Fibroblast of the conjunctiva (primary cell): ENCODE data around the gene SCAMP5.

Source experiments
- DNase-seq: peaks from one replicate; pipeline ENCODE4 v3.0.0-alpha.2; 2010; ENCODE audit warnings: low read depth

SCAMP5 gene, protein sequence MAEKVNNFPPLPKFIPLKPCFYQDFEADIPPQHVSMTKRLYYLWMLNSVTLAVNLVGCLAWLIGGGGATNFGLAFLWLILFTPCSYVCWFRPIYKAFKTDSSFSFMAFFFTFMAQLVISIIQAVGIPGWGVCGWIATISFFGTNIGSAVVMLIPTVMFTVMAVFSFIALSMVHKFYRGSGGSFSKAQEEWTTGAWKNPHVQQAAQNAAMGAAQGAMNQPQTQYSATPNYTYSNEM

DNA sequence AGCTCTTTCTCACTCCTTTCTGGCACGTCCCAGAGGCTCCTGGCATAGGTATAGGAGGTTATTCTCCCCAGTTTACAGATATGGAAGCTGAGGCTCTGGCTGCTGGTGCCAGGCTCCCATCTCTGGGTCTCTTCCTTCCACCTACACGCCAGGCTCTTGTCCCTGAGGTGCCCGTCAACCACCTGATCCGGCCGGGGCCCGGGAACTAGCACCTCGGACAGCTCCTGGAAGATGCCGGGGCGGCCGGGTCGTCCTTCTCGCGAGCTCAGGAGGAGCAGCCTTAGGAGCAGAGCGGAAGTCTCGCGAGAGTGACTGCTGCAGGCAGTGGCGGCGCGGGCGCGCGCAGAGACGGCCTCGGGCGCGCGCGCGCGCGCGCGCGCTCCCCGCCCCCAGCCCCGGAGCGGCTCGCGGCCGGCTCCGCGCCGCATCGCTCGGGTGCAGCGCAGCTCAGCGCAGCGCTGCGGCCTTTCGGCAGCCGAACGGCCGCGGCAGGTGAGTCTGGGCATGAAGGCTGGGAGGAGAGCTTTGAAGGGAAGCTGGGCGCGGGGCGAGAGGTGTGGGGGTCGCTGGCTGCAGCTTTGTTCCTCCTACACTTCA is at the start of gene SCAMP5:
TSS of gene SCAMP5 (plus strand) at position 382 of the 597 bp plus-strand sequence. CDS start 16,277 bp downstream, outside the sequence.
- DNase-seq = peak; percentile 85

DNA sequence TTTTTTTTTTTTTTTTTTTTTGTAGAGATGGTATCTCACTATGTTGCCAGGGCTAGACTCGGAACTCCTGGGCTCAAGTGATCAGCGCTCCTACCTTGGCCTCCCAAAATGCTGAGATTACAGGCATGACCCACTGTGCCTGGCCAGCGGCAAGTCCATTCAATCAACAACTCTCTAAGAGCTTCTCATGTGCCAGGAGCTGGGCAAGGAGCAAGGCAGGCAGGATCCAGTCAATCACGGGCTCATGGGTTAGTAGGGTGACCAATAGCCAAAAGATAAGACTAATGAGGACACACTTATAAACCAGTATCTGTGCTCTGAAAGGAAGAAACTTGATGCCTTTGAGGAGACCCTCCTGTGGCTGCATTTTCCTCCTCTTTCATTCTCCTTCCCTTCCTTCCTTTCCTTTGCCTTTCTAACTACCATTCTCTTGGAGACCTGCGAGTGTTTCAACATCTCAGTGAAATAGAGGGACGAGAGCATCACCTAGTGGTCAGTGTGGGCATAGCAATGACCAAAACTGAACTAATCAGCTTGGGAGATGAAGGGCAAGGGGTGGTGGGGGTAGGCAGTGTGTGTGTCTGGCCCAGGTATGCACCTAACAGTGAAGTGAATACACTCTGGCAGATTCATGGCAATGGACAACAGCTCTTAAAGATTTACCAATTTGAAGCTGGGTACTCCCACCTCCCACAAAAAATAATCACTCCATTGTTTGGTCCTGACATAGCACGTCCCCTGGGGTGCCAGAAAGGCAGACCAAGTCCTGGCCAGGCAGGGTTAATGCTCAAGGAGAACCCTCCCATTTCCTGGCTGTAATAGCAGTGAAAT is 45.1 kb upstream of the SCAMP5 start:
- peak; percentile 44 for DNase-seq

DNA sequence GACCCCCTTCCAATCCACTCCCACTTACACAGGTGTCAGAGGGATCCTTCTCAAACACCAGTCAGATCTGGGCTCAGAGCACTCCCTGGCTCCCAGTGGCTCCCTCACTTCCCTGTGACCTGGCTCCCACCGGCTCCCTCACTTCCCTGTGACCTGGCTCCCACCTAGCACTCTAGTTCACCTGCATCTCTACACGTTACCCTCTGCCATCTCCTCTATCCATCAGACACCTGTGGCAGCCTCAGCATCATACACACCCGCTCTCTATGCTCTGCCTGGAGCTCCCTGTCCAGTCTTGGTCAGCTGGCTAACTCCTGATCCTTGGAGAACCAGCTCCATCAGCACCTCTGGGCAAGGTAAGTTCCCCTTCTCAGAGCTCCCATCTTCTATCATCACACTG is 44.4 kb upstream of the SCAMP5 start:
- DNase-seq = no peak

DNA sequence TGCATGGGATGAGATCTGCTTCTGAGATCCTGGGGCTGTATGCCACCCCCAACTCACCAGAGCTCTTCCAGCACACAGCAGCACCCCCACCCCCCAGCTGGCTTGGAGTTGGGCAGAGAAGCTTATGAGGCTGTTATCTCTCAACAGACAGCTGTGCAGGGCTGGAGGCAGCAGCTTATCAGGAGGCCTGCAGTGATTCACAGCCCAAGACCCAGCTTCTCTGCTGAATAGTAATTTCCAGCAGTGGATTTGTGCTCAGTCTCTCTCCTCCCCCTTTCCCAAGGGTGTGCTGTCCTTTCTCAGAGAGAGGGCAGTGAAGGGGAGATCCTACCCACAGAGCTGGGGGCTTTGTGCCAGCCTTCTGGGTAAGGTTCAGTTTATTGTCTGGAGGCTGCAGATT is 40.8 kb upstream of the SCAMP5 start:
- DNase-seq = no peak

DNA sequence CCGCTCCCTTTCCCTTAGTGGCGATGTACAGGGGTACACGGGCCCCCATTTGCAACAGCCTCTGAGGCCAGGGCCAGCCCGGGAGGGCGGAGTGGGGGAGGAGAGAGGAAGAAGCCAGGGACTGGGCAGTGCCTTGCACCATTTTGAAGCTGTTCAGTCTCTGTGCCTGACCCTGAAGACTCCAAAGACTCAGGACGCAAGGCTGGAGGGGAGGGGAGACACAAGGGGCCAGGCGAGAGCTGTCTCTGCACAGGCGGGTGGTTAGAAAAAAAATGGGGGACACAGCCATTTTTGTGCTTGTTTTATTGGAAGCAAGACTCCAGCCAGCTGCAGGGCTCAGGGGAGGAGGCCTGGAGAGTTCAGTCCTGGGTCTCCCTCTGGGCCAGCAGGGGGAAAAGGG is 40.3 kb upstream of the SCAMP5 start:
- DNase-seq = no peak

DNA sequence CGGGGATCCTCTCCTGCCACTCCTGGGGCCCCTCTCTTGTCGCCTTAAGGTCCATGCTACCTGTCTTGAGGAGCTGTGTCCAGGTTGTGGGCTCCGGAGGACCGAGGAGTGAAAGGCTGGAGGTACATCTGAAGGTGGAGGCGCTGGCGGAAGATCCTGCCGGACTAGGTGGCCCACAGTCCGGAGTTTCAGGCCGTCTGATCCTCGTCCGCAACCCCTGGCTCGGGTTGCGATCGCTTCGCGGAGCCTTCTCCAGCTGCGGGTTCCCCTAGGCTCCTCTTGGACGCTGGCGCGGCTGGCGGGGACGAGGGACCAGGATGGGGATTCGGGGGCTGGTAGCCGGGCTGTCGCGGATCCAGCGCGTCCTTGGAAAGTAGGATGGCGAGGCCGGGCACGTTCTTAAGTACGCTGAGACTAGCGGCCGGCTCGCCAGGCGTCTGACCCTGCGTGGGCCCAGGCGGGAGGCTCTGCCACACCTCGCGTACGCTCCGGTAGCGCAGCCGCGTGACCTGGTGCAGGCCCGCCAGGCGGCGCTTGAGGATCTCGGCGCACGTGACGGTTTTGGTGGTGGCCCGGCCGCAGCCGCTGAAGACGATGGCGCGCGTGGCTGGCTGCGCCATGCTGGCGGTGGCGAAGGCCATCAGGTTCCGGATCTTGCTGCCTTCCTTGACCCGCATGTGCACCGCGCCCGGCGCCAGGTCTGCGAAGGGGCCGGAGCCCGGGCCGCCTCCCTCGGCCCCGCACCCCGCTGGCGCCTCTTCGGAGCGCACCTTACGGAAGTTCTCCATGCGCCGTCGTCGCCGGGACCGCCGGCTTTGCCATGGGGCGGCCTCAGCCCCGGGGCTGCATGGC is 39.3 kb upstream of the SCAMP5 start:
- DNase-seq = peak; percentile 23

DNA sequence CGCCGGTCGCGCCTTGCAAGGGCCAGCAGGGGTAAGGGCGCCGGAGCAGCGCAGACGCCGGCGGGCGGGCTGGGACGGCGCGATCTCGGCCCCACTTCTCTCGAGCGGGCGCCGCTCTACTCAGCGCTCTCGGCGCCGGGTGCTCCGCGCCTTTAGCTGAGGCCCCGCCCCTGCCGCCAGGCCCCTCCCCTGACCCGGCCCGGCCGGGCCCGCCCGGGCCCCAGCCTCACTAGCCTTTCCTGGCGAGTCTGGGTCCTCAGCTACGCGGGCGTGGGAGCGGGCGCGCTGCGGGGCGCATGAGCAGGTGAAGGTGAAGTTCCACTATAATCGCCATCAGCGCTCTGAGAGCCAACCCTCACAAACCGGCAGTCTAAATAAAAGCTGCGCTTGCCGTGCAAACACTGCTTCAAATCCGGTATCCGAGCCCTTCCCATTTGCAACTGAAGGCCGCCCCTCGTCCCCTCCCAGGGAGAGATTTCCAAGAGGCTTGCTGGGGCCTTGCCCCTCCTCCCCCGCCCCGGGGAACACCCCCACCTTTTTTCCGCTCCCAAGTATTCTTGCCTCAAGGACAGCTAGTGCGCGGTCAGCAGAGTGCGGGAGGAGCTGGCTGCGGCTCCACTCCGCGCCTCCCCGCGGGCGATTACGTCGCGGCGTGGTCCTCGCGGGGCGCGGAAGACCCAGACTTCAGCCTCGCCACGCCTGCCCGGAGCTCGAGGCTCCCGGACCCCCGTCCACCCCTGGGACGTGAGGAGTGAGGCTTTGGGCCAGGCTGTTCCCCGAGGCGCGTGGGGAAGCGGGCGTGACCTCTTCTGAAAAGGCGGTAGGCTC is 38.5 kb upstream of the SCAMP5 start, which contains the start of gene RPP25:
TSS of gene RPP25 (minus strand) at position 125 of the 828 bp plus-strand sequence. CDS start 189 bp downstream, outside the sequence.
- DNase-seq = peak; percentile 30

DNA sequence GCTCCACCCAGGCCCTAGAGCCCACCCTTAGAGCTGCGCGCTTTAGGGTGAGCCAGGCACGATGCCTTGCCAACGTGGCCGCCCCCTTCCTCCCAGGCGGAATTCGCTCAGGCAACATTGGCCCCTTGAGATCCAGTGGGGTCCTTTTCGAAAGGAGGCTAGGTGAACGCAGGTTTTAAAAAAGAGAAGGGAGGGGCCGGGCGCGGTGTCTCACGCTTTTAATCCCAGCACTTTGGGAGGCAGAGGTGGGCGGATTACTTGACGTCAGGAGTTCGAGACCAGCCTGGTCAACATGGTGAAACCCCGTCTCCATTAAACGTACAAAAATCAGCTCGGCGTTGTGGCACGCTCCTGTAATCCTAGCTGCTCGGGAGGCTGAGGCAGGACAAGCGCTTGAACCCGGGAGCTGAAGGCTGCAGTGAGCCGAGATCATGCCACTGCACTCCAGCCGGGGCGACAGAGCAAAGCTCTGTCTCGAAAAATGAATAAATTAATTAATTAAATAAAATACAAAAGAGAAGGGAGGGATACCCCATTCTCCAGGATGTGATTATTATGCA is 37.8 kb upstream of the SCAMP5 start:
- no peak for DNase-seq

DNA sequence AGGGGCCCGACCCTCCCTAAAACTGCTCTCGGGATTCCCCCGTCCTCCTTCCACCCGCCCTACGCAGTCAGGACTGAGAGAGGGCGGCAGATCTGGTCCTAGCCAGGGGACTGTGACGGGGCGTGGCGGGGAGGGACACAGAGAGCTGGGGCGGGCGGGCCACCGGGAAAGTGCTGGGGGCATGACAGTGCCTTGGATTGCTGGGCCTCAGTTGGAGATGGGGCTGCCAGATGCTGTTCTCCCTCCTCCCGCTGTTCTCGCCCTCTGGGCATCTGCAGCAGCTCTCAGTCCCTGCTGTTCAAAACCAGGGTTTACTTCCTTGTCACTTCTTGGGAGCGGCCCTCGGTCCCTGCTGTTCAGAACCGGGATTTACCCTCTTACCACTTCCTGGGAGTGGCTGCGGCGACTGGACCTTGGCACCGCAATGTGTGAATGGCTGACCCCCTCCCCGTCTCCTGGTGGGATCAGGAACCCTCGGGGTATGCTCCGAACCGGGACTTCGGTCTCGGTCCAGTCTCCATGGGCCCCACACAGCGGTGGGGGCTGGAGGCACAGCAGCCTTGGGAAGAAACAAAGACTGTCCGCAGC is 36.9 kb upstream of the SCAMP5 start:
- no peak for DNase-seq

DNA sequence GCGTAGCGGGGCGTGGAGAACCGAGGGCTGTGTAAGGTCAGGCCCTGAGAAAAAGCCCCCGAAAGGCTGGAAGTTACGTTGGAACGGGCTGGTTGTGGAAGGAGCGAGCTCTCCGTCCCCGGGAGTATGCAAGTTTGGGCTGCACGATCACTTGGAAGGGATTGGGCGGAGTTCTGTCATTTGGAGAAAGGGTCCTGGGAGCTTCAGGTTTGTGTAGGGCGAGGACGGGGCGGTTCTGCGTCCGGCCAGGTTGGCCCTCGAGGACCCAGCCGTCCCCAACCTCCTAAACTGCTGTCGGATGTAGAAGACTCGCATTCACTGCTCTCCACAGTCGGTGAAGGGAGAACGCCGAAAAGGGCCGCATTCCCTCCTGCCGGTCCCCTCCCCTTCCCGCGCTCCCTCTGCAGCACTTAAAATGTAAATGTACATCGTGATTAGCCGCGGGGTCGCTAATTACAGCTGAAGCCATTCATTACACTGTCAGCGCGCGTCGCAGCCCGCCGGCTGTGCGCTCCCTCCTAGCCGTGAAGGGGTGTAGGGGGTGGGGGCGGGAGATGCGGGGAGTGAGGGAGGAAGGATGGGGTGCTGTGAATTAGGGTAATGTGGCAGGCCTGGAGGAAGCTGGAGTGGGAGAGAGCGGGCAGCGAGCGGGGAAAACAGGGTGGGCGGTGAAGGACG is 36.3 kb upstream of the SCAMP5 start:
- DNase-seq = no peak

DNA sequence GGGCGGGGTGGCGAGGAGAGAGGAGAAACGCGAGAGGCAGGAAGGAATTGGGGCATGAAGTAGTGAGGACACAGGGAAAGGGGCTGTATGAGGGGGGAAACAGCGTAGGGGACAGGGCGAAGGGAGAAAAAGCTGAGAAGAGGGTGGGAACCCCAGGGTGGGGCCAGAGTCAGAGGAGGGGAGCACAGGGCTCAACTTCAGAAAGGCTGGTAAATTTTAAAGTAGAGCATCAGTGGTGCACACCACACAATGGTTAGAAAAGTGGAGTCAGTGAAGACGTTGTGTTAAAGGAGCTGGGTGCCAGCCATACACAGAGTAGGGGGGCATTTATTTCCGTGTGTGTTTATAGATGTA is 35.8 kb upstream of the SCAMP5 start:
- no peak for DNase-seq

DNA sequence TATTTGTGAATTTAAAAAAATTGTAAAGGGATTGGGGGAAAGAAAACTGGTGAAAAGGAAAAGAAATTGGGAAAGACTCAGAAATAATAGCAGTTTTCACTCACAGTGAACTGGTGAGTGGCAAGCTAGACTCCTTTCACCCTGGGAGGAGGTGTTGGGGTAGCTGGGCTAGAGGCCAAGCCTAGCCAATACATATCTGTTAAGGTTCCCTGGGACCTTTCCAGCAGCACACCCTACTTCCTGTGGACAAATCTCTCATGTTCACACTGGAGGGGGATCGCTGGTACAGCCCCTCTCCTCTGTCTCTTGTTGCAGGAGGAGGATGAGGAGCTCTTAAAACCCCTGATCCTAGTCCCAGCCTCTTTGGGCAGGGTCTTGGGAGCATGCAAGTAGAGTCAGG is 35.1 kb upstream of the SCAMP5 start:
- DNase-seq = no peak

DNA sequence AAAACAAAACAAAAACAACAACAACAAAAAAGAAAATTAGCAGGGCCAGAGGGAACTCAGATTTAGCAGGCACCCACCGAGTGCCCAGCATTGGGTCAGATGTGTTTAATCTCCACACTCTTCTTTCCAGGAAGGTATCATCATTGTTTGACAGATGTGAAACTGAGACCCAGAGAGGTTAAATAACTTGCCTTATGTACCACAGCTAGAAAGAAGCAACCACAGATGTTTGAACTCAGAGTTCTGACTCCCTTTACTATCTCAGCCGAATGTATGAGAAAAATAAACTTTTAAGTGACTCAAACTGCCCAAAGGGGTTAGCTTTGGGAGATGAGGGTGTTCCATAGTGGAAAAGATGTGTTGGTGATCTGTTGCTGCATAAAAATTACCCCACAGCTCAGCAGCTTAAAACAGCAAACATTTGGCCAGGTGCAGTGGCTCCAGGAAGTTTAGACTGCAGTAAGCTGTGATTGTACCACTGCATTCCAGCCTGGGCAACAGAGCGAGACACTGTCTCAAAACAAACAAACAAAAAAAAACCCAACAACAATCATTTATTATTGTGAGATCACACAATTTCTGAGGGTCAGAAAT is 34.3 kb upstream of the SCAMP5 start:
- no peak for DNase-seq

DNA sequence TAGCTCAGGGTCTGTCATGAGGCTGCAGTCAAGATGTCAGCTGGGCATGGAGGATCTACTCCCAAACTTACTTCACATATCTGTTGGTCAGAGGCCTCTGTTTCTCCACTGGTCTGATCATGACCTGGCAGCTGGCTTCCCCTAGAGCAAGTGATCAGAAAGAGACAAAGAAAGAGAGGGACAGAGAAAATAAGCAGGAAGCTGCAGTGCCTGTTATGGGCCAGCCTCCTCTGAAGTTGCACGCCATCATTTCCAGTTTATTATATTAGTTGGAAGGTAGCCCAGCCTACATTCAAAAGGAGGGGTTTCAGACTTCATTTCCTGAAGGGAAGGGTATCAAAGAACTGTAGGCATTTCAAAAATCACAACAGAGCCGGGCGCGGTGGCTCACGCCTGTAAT is 33.7 kb upstream of the SCAMP5 start:
- no peak for DNase-seq

DNA sequence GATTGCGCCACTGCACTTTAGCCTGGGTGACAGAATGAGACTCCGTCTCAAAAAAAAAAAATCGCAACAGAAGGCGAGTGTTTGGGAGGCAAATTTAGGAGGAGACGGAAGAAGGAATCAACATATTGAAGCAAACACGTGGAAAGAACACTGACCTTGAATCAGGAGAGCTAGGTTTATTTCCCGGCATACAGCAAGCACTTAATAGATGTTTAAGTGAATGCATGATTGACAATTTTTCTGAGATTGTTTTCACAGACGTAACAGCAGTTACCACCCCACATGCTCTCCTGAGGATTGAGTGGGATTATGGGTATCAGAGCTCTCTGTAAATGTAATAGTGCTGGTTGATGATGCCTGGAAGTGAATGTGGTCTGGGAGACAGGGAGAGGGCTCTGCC is 33.1 kb upstream of the SCAMP5 start:
- no peak for DNase-seq

DNA sequence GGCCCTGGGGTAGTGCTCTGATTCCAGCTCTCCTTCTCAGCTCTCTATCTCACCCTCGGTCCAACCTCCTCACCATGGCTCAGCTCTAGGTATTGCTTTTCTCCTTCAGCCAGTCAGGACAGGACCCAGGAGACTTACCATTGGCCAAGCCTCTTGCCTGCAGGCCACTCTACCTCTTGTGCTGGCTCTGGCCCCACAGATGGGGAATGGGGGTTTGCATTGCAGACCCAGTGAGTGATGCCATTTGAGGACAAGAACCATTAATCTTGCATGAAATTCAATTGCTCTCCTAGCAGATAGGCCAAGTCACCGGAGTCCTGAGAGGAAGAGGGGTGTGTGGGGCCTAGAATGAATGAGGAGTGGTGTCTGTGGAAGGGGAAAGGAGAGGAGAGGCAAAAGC is 32.7 kb upstream of the SCAMP5 start:
- DNase-seq = no peak

DNA sequence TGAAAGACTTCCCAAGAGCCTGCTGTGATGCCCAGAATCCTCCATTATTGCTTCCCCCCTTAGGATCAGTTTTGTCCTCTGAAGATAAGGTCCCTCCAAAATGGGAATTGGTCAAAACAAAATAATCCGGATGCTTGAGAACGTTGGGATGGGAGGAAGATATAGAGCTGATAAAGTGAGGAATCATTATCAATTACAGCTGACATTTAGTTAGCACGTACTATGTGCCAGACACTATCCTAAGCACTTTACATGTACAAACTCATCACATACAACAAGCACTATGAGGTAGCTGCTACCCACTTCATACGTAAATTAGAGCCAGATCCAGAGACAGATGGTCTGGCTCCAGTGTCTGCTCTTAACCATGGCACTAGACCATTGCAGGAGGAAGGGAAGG is 32.1 kb upstream of the SCAMP5 start:
- no peak for DNase-seq

DNA sequence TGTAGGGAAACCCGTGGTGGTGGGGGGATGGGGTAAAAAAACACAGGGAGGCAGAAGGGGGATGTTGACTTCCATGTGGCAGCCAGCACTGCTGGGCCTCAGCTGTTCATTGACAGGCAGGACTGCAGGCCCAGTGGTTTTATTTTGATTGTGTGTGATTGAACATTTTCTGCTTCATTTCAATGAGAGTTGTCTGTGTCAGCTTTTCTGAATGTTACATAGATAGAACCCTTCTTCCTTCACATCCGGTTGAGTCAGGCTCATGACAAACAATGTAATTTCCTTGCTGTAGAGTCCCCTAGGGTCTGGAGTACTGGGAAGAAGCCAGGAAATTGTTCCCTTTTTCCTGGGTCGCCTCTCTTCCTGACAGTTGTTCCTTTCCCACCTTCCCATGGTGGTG is 30.6 kb upstream of the SCAMP5 start:
- DNase-seq = no peak

DNA sequence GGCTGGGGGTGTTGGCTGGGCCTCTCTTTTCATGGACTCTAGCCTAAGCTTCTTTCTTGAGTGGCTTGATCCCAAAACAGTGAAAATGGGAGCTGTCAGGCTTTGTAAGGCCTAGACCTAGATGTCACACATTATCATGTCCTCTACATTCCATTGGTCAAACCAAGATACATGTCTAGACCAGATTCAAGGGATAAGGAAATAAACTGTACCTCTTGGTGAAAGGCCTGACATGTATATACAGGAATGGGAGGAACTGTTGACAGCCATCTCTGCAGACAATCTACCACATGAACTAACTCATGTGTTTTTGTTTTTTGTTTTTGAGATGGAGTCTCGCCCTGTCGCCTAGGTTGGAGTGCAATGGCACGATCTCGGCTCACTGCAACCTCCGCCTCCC is 27.7 kb upstream of the SCAMP5 start:
- no peak for DNase-seq

DNA sequence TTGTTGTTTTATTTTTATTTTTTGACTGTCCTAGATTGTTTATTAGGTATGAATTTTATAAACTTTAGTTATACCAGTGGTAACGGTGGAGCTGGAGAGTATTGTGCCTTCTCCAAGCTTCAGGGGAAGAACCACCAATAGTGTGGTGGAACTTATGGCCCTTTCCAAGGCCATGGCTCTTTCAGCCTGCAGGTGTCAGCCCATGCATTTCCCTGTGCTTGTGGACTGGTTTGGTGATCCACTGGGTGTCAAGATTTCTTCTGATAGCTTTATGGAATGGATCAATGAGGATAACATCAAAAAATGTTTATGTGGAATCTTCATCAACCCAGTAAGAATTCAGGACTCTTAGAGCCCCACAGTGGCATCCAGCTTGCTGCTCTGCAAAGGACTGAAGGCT is 19.2 kb upstream of the SCAMP5 start:
- DNase-seq = no peak
